COLO829 (cell line): Measurements from ENCODE around the gene CA5B.
"Not testable (repeated sequence)": the region's sequence is repeated elsewhere in the genome, so short reads cannot be mapped to it uniquely, and the experiment has no call there.

Source experiments
- DNase-seq: peaks from one replicate; pipeline ENCODE4 v3.0.0; 2012; ENCODE audit warnings: low spot score

The CA5B gene, protein sequence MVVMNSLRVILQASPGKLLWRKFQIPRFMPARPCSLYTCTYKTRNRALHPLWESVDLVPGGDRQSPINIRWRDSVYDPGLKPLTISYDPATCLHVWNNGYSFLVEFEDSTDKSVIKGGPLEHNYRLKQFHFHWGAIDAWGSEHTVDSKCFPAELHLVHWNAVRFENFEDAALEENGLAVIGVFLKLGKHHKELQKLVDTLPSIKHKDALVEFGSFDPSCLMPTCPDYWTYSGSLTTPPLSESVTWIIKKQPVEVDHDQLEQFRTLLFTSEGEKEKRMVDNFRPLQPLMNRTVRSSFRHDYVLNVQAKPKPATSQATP

DNA sequence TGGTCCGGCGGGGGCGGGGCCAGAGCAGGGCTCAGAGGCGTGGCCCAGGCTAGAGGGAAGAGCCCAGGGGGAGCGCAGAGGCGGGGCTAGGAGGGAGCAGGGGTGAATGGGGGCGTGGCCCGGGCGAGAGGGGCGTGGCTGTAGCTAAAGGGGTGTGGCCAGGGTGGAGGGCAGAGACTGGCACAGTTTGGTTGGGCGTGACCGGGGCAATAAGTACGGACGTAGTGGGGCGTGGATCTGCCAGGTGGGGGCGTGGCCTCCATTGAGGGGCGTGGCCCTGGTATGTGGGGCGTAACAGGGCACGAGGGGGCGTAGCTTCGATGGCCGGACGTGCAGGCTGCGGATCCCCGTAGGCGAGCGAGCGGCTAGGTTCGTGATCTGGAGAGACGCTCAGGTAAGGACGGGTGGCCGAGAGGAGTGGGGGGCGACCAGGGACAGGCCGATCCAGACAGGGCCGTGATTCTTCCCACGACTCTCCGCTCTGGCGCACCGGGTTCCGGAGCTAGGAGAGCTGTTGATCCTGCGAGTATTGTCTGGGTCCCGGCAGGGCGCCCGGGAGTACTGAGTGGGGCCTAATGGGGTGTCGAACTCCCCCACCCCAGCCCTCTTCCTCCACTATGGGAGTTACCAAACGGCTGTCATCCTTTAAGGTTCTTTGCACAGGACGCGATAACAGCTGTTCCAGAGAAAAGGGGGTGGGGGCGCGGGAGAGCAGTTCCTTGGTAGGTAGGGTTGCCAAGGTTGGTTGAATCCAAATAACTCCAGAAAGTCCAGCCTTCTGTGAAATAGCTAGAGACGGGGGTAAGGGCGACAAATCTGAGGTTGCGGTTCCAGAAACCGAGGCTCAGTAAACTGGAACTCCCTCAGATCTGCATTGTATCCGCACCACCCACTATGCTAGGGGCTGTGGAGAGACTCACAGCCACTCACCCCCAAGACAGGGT is at the start of gene CA5B:
Gene CA5B, plus strand, starts transcription at position 312 of the 944 bp plus-strand sequence. CDS start 11,754 bp downstream, outside the sequence.
- DNase-seq: peak; percentile 94

- DNase-seq: no peak
Observed at GRCh38 chrX:15694941-15695451, 43.1 kb upstream of the CA5B start.

- no peak for DNase-seq
Observed at GRCh38 chrX:15696516-15696915, 41.6 kb upstream of the CA5B start.

DNA sequence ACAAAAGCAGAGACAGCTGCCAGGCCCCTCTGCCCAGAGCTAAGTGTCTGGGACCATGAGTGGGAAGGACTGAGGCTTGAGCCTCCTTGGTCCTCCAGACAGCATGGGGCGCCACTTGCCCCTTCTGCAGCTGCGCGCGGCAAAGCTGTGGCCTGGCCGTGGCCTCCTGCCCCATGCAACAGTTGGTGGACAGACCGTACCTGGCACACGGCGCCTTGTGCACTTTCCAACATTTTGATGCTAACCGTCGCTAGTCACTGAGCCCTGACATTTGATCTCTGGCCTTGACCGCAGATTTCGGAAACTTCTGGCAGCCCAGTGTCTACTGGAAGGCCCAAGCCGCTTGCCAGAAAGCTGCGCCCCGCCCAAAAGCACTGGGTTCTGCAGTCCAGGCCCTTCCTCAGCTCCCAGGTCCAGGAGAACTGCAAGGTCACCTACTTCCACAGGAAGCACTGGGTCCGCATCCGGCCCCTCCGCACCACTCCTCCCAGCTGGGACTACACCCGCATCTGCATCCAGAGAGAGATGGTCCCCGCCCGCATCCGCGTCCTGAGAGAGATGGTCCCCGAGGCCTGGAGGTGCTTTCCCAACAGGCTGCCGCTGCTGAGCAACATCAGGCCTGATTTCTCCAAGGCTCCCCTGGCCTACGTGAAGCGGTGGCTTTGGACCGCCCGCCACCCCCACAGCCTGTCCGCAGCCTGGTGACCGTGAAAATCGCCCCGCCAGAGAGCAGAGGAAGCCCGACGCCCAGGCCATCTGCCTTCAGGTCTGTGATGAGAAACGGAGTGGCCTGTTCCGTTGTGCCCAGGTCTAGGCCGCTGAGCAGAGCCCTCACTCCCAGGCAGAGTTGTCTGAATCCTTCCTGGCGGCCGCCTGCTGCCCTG is 35.3 kb upstream of the CA5B start:
- DNase-seq: no peak

DNA sequence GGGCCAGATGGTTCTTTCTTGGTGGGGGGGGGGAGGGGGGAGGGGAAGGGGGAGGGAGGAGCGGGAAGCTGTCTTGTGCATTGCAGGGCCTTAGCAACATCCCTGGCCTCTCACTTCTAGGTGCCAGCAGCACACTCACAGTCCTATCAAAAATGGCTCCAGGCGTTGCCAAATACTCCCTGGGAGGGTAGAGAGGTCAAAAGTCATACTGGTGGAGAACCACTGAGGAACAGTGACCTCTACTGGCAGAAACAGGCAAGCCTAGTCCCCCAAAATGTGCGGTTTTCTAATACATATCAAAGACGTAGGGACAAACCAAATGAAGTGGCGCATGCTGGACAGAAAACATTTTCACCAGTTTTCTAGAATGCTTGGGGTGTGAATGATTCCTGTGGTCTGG is 34.3 kb upstream of the CA5B start:
- not testable (repeated sequence) for DNase-seq

DNA sequence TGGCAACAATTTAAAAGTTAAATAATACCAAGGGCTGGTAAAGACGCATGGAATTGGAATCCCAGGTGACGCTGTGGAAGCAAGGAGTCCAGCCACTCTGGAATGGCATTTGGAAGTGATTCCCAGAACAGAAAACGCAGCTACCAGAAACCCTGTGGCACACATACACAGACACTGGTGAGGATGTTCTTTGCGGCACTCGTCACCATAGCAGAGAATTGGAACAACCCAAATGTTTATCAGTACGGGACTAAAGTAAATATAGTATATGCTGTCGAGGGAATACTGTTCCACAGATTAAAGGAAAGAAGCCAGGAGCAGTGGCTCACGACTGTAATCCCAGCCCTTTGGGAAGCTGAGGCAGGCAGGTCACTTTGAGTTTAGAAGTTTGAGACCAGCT is 33.8 kb upstream of the CA5B start:
- not testable (repeated sequence) for DNase-seq

GRCh38 chrX:15714529-15714928 is 23.5 kb upstream of the CA5B start:
- no peak for DNase-seq

DNA sequence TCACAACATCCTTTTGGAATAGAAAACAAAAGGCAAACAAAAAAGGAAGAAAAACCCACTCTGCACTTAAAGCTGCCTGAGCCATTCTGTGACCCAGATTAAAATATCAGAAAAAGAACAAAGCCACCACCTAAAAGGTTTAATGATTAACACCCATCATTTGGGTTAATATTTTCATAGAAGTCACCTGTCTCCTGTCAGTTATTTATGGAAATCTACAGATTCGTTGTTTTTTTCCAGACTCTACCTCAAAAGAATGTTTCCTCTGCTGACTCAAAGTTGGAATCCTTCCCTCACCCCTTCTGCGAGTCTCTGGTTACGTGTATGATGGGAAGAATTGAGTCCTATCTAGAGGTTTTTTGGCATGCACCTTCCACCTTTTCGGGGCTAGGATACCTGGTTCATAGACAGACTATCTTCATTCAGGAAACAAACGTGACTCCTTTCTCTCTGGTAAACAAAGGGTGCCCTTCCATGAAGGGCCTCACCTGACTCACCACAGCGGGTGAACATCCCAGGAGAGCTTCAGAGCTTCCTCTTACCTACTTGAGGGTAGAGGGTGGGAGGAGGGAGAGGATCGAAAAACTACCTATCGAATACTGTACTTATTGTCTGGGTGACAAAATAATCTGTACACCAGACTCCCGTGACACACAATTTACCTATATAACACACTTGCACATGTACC is 19.6 kb upstream of the CA5B start:
- DNase-seq: no peak

DNA sequence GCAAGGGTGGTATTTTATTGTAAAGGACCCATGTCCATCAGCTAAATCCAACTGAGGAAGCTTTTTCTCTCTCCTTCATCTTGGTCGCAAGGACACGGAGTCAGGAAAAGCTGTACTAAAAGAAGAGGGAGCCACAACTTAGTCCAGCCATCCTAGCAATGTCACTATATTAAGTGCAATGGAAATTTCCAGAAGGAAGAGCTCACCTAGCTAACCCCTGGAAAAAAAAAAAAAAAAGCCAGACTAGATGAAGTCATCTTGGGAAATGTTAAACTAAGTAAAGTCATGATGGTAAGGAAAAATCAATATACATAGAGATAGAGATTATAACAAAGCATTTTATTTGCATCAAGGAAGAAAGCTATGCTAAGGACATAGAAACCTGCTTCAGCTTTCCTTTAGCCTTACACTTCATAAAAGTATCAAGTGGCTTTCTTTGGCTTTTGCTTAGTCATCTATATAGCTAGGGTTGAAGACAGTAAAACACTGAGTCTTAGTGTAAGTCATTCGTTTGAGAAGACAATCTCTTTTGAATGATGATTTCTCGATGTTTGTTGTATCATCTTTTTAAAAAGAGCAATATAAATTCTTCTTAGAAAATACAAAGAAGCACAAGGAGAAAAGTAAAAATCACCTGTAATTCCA is 18.6 kb upstream of the CA5B start:
- DNase-seq: no peak

- no peak for DNase-seq
Observed at GRCh38 chrX:15721911-15722310, 16.2 kb upstream of the CA5B start.

DNA sequence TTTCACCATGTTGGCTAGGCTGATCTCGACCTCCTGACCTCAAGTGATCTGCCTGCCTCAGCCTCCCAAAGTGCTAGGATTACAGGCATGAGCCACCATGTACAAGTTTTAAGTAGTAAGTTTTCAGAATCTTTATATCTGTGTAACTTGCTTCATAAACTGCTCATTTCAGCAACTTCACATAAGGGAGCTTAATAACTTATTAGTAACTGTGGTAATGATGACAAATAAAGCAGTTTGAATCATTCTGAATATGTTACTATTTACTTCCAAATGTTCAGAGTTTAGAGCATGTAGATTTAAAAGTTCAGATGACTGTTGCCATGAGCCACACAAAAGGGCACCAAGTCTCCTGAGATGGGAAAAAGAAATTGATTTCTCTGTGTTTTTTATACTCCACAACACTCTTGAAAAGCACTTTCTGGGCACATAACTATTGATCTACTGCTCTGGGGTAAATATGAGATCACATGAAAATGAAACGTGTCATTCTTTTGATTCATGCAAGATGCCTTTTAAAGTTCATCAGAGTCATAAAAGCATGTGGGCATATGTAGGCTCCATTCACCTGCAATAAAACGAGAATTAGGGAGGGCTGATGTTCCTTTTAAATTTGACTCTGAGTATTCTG is 14.1 kb upstream of the CA5B start:
- DNase-seq: no peak

GRCh38 chrX:15724911-15725310 is 13.2 kb upstream of the CA5B start:
- DNase-seq: no peak

- not testable (repeated sequence) for DNase-seq
Observed at GRCh38 chrX:15731368-15731767, 6.7 kb upstream of the CA5B start.

- no peak for DNase-seq
Observed at GRCh38 chrX:15737190-15737958, 696 bp upstream of the CA5B start.

GRCh38 chrX:15739886-15740285 is 1.8 kb downstream of the CA5B start:
- no peak for DNase-seq

DNA sequence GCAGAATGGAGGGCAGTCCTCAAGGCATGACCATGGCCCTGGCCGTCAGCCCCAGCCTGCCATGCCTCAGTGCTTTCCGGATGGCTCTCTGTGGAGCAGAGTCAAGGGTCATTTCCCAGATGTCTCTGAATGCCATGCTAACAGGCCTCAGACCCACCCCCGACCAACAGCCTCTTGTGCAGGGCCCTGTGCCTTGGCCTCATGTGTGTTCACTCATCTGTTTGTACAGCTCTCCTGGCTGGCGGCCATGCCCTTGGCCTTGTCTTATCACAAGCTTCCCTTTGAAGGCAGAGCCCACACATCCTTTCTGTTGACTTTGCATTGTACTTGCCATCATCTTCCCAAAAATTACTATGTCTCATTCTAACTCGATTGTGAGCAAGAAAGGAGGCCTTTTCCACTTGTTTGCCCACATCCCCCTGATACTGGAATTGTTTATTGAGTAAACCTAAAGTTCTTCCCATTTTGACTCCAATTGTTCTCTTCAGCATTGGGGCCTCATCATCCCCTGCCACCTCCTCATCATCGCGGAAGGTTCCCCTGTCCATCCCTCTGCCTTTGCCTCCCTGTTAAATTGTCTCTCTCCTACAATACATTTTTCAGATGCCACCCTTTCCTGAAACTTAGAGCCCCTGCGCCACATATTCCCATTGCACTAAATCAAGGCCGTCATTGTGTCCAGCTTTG is 6.3 kb downstream of the CA5B start:
- DNase-seq: no peak

DNA sequence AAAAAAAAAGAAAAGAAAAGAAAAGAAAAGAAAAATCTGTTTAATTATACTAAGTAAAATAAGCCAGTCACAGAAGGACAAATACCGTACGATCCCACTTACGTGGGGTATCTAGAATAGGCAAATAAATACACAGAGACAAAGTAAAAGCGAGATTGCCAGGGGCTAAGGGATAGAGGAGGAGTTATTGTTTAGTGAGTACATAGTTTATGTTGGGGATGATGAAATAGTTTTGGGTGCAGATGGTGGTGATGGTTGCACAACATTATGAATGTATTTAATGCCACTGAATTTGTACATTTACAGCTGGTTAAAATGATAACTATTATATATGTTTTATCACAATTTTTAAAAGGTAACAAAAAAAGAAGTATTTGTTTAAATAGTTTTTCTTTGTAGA is 7.1 kb downstream of the CA5B start:
- no peak for DNase-seq

GRCh38 chrX:15746651-15747050 is 8.6 kb downstream of the CA5B start:
- not testable (repeated sequence) for DNase-seq

DNA sequence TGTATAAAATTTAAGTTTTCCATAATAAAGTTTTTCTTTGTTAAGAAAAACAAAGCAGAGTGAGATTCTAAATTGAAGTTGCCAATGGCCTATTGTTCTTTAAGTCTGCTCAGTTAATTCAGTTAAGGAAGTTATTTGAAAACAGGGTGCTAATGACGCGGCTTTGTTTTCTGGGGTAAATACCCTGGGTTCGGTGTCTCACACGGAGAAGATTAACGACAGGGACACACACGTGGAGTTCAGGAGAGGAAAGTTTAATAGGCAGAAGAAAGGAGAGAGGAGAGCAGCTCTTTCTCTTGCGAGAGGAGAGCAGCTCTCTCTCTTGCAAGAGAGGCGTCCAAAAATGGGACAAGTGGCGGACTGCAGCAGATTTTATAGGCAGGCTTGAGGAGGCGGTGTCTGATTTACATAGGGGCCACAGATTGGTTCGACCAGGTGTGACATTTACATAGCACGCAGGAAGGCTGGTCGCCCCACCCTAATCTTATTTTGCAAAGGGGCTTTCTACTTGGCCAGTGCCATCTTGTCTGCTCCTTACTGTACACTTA is 9.6 kb downstream of the CA5B start:
- no peak for DNase-seq
